HG02870 (cell line): ENCODE data around the gene PAAF1.

Experiments
- ATAC-seq: cut with Tn5 transposase; IDR thresholded peaks from one replicate; pipeline ENCODE4 v1.9.1; 2021; ENCODE audit warnings: mild to moderate bottlenecking, moderate library complexity; ENCODE audit not compliant: unreplicated experiment

Gene PAAF1

GRCh38 chr11:73969991-73970800, 93.4 kb downstream of the PAAF1 start:
- no peak for ATAC-seq

GRCh38 chr11:73971175-73971719, 94.4 kb downstream of the PAAF1 start:
- no peak for ATAC-seq

- no peak for ATAC-seq
These were observed 95.4 kb downstream of the PAAF1 start for GRCh38 chr11:73972187-73972586.

- ATAC-seq: no peak
These were observed 96.0 kb downstream of the PAAF1 start for GRCh38 chr11:73972620-73973449.

GRCh38 chr11:73974604-73975478, 98.0 kb downstream of the PAAF1 start:
- no peak for ATAC-seq

GRCh38 chr11:73975479-73975757, 98.6 kb downstream of the PAAF1 start:
- ATAC-seq: no peak

GRCh38 chr11:73976451-73977151, 99.8 kb downstream of the PAAF1 start:
- no peak for ATAC-seq

- no peak for ATAC-seq
These were observed 101.2 kb downstream of the PAAF1 start for GRCh38 chr11:73977856-73978519.

GRCh38 chr11:73978576-73979086, 101.8 kb downstream of the PAAF1 start:
- ATAC-seq: no peak

- ATAC-seq: peak; percentile 46
These were observed 103.5 kb downstream of the PAAF1 start for GRCh38 chr11:73980001-73980961.
